Hepatocyte (in vitro differentiated cells): ENCODE data around the gene RBFOX2. TPM values are rescaled to one million over a fixed set of nuclear protein-coding genes. Genes with fewer than 3 reads are reported as not detected.

Source experiments
- DNase-seq: peaks from one replicate; pipeline ENCODE4 v3.0.0-alpha.2; 2016; ENCODE audit warnings: low spot score
- H2AFZ ChIP-seq: fragments of 200-600 bp; sonication (generic); 2 replicates; pipeline ENCODE4 v1.6.0; 2016; ENCODE audit warnings: antibody characterized with exemption, mild to moderate bottlenecking
- H3K27ac ChIP-seq: fragments of 200-600 bp; sonication (generic); 2 replicates; pipeline ENCODE4 v1.5.1; 2016; ENCODE audit warnings: mild to moderate bottlenecking
- H3K27me3 ChIP-seq: fragments of 200-600 bp; sonication (generic); 2 replicates; pipeline ENCODE4 v1.6.1; 2016
- H3K36me3 ChIP-seq: fragments of 200-600 bp; sonication (generic); replicated peaks from 2 replicates; pipeline ENCODE4 v1.5.1; 2016; ENCODE audit warnings: low read depth; ENCODE audit not compliant: insufficient read depth
- H3K4me1 ChIP-seq: fragments of 200-600 bp; sonication (generic); 2 replicates; pipeline ENCODE4 v1.5.1; 2016; ENCODE audit warnings: mild to moderate bottlenecking, moderate library complexity; ENCODE audit not compliant: insufficient read depth
- H3K4me2 ChIP-seq: fragments of 200-600 bp; sonication (generic); 2 replicates; pipeline ENCODE4 v1.6.0; 2016
- H3K4me3 ChIP-seq: fragments of 200-600 bp; sonication (generic); 2 replicates; pipeline ENCODE4 v1.5.1; 2016; ENCODE audit warnings: mild to moderate bottlenecking
- H3K79me2 ChIP-seq: fragments of 200-600 bp; sonication (generic); 2 replicates; pipeline ENCODE4 v1.6.0; 2017; ENCODE audit warnings: mild to moderate bottlenecking
- H3K9me2 ChIP-seq: fragments of 200-600 bp; sonication (generic); replicated peaks from 2 replicates; pipeline ENCODE4 v1.6.0; 2017; ENCODE audit warnings: mild to moderate bottlenecking; ENCODE audit not compliant: insufficient read depth
- H3K9me3 ChIP-seq: fragments of 200-600 bp; sonication (generic); 2 replicates; pipeline ENCODE4 v1.5.1; 2016; ENCODE audit warnings: low read depth, mild to moderate bottlenecking
- H4K20me1 ChIP-seq: fragments of 200-600 bp; sonication (generic); 2 replicates; pipeline ENCODE4 v1.6.0; 2016; ENCODE audit warnings: mild to moderate bottlenecking; ENCODE audit not compliant: insufficient read depth, poor library complexity, severe bottlenecking
- CTCF ChIP-seq: fragments of 200-600 bp; sonication (generic); IDR thresholded peaks from 2 replicates; pipeline ENCODE4 v1.5.1; 2016; ENCODE audit warnings: antibody characterized with exemption, mild to moderate bottlenecking; ENCODE audit not compliant: poor library complexity
- EZH2 ChIP-seq: fragments of 200-600 bp; sonication (generic); IDR thresholded peaks from 2 replicates; pipeline ENCODE4 v1.6.1; 2016; ENCODE audit warnings: antibody characterized with exemption, mild to moderate bottlenecking, borderline replicate concordance
- EZH2phosphoT487 ChIP-seq: fragments of 200-600 bp; sonication (generic); IDR thresholded peaks from one replicate; pipeline ENCODE4 v1.6.1; 2018; ENCODE audit warnings: antibody characterized with exemption, mild to moderate bottlenecking, low read depth, moderate library complexity; ENCODE audit not compliant: unreplicated experiment, severe bottlenecking
- WGBS: methylation state at CpG from one replicate; pipeline ENCODE4 v1.1.6; 2016; ENCODE audit warnings: low lambda C conversion rate; ENCODE audit errors: missing lambda C conversion rate; 5-methylcytosine and 5-hydroxymethylcytosine counted together
- polyA plus RNA-seq: library from polyadenylated mRNA; unstranded; fragments of >200 nt; fragmentation: Nextera tagmentation; extraction: Ambion mirVana; gene quantifications from 2 replicates; pipeline ENCODE4 v1.2.1, GENCODE V29; 2016
- total RNA-seq: library from RNA; depleted of rRNA; stranded (reverse); fragments of >200 nt; gene quantifications from 2 replicates; pipeline ENCODE4 v1.2.3, GENCODE V29; 2014

RBFOX2 gene
- total and polyA plus RNA-seq, 2 experiments from 2014 or later = 76.7 to 133 TPM

GRCh38 chr22:35988030-35988429, 40.6 kb downstream of the RBFOX2 start:
- no peak for DNase-seq
- Histone ChIP-seq H3K4me2 (peak overlapping the region; percentile 16), H3K79me2 (peaks cover 92% of the 10 kb centered on the region), H3K27ac (peak overlapping the region; percentile 26), H3K36me3 (no peaks in the 10 kb centered on the region), H3K27me3 (no peaks in the 10 kb centered on the region), H2AFZ (no peak overlapping the region), H3K9me2 (no peaks in the 10 kb centered on the region), H3K4me1 (peaks cover 32% of the 10 kb centered on the region), H4K20me1 (peaks cover 15% of the 10 kb centered on the region), H3K9me3 (no peaks in the 10 kb centered on the region), H3K4me3 (no peak overlapping the region)
- WGBS = 34% methylated on average over 4 of the region's 4 CpGs
- TF ChIP-seq EZH2phosphoT487 = peak; percentile 97
- TF ChIP-seq CTCF = no peak

- no peak for TF ChIP-seq EZH2
- TF ChIP-seq CTCF = no peak
- no peak for TF ChIP-seq EZH2phosphoT487
- H3K79me2 ChIP-seq = peaks cover 92% of the 10 kb centered on the region
- no peaks in the 10 kb centered on the region for H3K36me3 ChIP-seq
- no peaks in the 10 kb centered on the region for H3K9me2 ChIP-seq
- H3K4me3 ChIP-seq = no peak overlapping the region
- peak overlapping the region; percentile 26 for H3K27ac ChIP-seq
- no peaks in the 10 kb centered on the region for H3K9me3 ChIP-seq
- no peaks in the 10 kb centered on the region for H3K27me3 ChIP-seq
- 48% methylated on average over 1 of the region's 1 CpG for WGBS
- H3K4me2 ChIP-seq = peak overlapping the region; percentile 16
- no peak overlapping the region for H2AFZ ChIP-seq
- peak; percentile 13 for DNase-seq
- peaks cover 18% of the 10 kb centered on the region for H4K20me1 ChIP-seq
- peaks cover 32% of the 10 kb centered on the region for H3K4me1 ChIP-seq
These were observed 41.1 kb downstream of the RBFOX2 start for GRCh38 chr22:35987487-35987886.

GRCh38 chr22:35986088-35986487, 42.5 kb downstream of the RBFOX2 start:
- 51% methylated on average over 2 of the region's 2 CpGs for whole genome bisulfite sequencing

More at GRCh38 chr22:35986088-35986487, 42.5 kb downstream of the RBFOX2 start:
- H3K4me3 ChIP-seq = no peak overlapping the region
- no peaks in the 10 kb centered on the region for H3K27me3 ChIP-seq
- H4K20me1 ChIP-seq = peaks cover 18% of the 10 kb centered on the region
- no peaks in the 10 kb centered on the region for H3K9me3 ChIP-seq
- H3K9me2 ChIP-seq = no peaks in the 10 kb centered on the region
- TF ChIP-seq EZH2 (no peak), EZH2phosphoT487 (no peak), CTCF (no peak)
- no peak overlapping the region for H3K4me2 ChIP-seq
- no peak for DNase-seq
- no peak overlapping the region for H2AFZ ChIP-seq
- no peaks in the 10 kb centered on the region for H3K36me3 ChIP-seq
- peaks cover 92% of the 10 kb centered on the region for H3K79me2 ChIP-seq
- peaks cover 28% of the 10 kb centered on the region for H3K4me1 ChIP-seq
- H3K27ac ChIP-seq = peak overlapping the region; percentile 5
